GM10847 (cell line): ENCODE measurements around the gene CAMK2N1.

ENCODE experiments used
- POLR2A ChIP-seq: IDR thresholded peaks from 2 replicates; pipeline ENCODE4 v1.6.1; 2011; ENCODE audit not compliant: insufficient read length; ENCODE audit errors: extremely low read depth

CAMK2N1 gene

GRCh38 chr1:20499105-20499504 is 13.1 kb upstream of the CAMK2N1 start:
- TF ChIP-seq POLR2A = no peak

GRCh38 chr1:20498116-20498515 is 12.1 kb upstream of the CAMK2N1 start:
- no peak for TF ChIP-seq POLR2A

GRCh38 chr1:20497506-20497905 is 11.5 kb upstream of the CAMK2N1 start:
- TF ChIP-seq POLR2A = no peak

GRCh38 chr1:20496241-20496661 is 10.2 kb upstream of the CAMK2N1 start:
- no peak for TF ChIP-seq POLR2A

- TF ChIP-seq POLR2A = no peak
These were observed 9.7 kb upstream of the CAMK2N1 start for GRCh38 chr1:20495661-20496060.

- no peak for TF ChIP-seq POLR2A
These were observed 8.8 kb upstream of the CAMK2N1 start for GRCh38 chr1:20494609-20495311.

- no peak for TF ChIP-seq POLR2A
These were observed 8.0 kb upstream of the CAMK2N1 start for GRCh38 chr1:20493839-20494608.

GRCh38 chr1:20493309-20493708 is 7.3 kb upstream of the CAMK2N1 start:
- TF ChIP-seq POLR2A = no peak

GRCh38 chr1:20492751-20493150 is 6.7 kb upstream of the CAMK2N1 start:
- no peak for TF ChIP-seq POLR2A

- TF ChIP-seq POLR2A = no peak
These were observed 5.9 kb upstream of the CAMK2N1 start for GRCh38 chr1:20491866-20492265.

GRCh38 chr1:20491178-20491577 is 5.2 kb upstream of the CAMK2N1 start:
- no peak for TF ChIP-seq POLR2A

- no peak for TF ChIP-seq POLR2A
These were observed 1.2 kb upstream of the CAMK2N1 start for GRCh38 chr1:20487236-20487590.

GRCh38 chr1:20486457-20487235 is 636 bp upstream of the CAMK2N1 start:
- TF ChIP-seq POLR2A = no peak

- TF ChIP-seq POLR2A = no peak
These were observed 1.2 kb downstream of the CAMK2N1 start for GRCh38 chr1:20484519-20485462.
